ENCODE results near the gene SLC38A1.

Gene SLC38A1

GRCh38 chr12:46265102-46265501 lies 3.7 kb downstream of the SLC38A1 start:
- TF ChIP-seq POU2F2 (IDR thresholded peaks at IDR 0.05; ENCODE audit: low read depth, low read length) (no peak), SPI1 (IDR thresholded peaks at IDR 0.05; ENCODE audit: low read depth, low read length) (no peak), TAF1 (IDR thresholded peaks at IDR 0.05; ENCODE audit: low read depth, low read length) (no peak)
- DNase-seq (ENCODE audit: insufficient read length, low spot score) (no peak), FAIRE-seq (no peak)

- DNase-seq (ENCODE audit: insufficient read length, low spot score), result no peak
- peak; percentile 26 for FAIRE-seq
- TF ChIP-seq POLR2A (IDR thresholded peaks at IDR 0.05; ENCODE audit: low read depth, low read length) (no peak), PAX5 (IDR thresholded peaks at IDR 0.05; ENCODE audit: insufficient read depth, low read length, severe bottlenecking) (no peak), SPI1 (IDR thresholded peaks at IDR 0.05; ENCODE audit: low read depth, low read length) (no peak), TAF1 (IDR thresholded peaks at IDR 0.05; ENCODE audit: low read depth, low read length) (no peak), POU2F2 (IDR thresholded peaks at IDR 0.05; ENCODE audit: low read depth, low read length) (no peak), POLR2AphosphoS5 (IDR thresholded peaks at IDR 0.05; ENCODE audit: low read depth, low read length) (no peak)
Observed at GRCh38 chr12:46264057-46264456, 4.8 kb downstream of the SLC38A1 start.

GRCh38 chr12:46263140-46264016 lies 5.5 kb downstream of the SLC38A1 start:
- TF ChIP-seq POU2F2 (IDR thresholded peaks at IDR 0.05; ENCODE audit: low read depth, low read length) (no peak), POLR2A (IDR thresholded peaks at IDR 0.05; ENCODE audit: low read depth, low read length) (no peak), PAX5 (IDR thresholded peaks at IDR 0.05; ENCODE audit: insufficient read depth, low read length, severe bottlenecking) (no peak), SPI1 (IDR thresholded peaks at IDR 0.05; ENCODE audit: low read depth, low read length) (no peak), TAF1 (IDR thresholded peaks at IDR 0.05; ENCODE audit: low read depth, low read length) (no peak), POLR2AphosphoS5 (IDR thresholded peaks at IDR 0.05; ENCODE audit: low read depth, low read length) (no peak)
- FAIRE-seq, result no peak
- DNase-seq (ENCODE audit: insufficient read length, low spot score), result no peak

GRCh38 chr12:46261646-46262045 lies 7.2 kb downstream of the SLC38A1 start:
- no peak for DNase-seq (ENCODE audit: insufficient read length, low spot score)
- no peak for FAIRE-seq
- no peak for TF ChIP-seq POLR2AphosphoS5 (IDR thresholded peaks at IDR 0.05; ENCODE audit: low read depth, low read length)
- TF ChIP-seq TAF1 (IDR thresholded peaks at IDR 0.05; ENCODE audit: low read depth, low read length), result no peak
- no peak for TF ChIP-seq POU2F2 (IDR thresholded peaks at IDR 0.05; ENCODE audit: low read depth, low read length)
- TF ChIP-seq POLR2A (IDR thresholded peaks at IDR 0.05; ENCODE audit: low read depth, low read length), result no peak
- TF ChIP-seq SPI1 (IDR thresholded peaks at IDR 0.05; ENCODE audit: low read depth, low read length), result no peak

- no peak for FAIRE-seq
- TF ChIP-seq SPI1 (IDR thresholded peaks at IDR 0.05; ENCODE audit: low read depth, low read length), result no peak
- TF ChIP-seq TAF1 (IDR thresholded peaks at IDR 0.05; ENCODE audit: low read depth, low read length), result no peak
- no peak for TF ChIP-seq POLR2A (IDR thresholded peaks at IDR 0.05; ENCODE audit: low read depth, low read length)
- TF ChIP-seq POLR2AphosphoS5 (IDR thresholded peaks at IDR 0.05; ENCODE audit: low read depth, low read length), result no peak
- no peak for TF ChIP-seq POU2F2 (IDR thresholded peaks at IDR 0.05; ENCODE audit: low read depth, low read length)
- TF ChIP-seq PAX5 (IDR thresholded peaks at IDR 0.05; ENCODE audit: insufficient read depth, low read length, severe bottlenecking), result no peak
- no peak for DNase-seq (ENCODE audit: insufficient read length, low spot score)
Observed at GRCh38 chr12:46260913-46261476, 7.8 kb downstream of the SLC38A1 start.

- FAIRE-seq, result no peak
- TF ChIP-seq POLR2AphosphoS5 (IDR thresholded peaks at IDR 0.05; ENCODE audit: low read depth, low read length) (no peak), PAX5 (IDR thresholded peaks at IDR 0.05; ENCODE audit: insufficient read depth, low read length, severe bottlenecking) (no peak), TAF1 (IDR thresholded peaks at IDR 0.05; ENCODE audit: low read depth, low read length) (no peak), SPI1 (IDR thresholded peaks at IDR 0.05; ENCODE audit: low read depth, low read length) (no peak), POU2F2 (IDR thresholded peaks at IDR 0.05; ENCODE audit: low read depth, low read length) (no peak), POLR2A (IDR thresholded peaks at IDR 0.05; ENCODE audit: low read depth, low read length) (no peak)
- no peak for DNase-seq (ENCODE audit: insufficient read length, low spot score)
Observed at GRCh38 chr12:46260124-46260912, 8.5 kb downstream of the SLC38A1 start.

GRCh38 chr12:46259713-46260112 lies 9.1 kb downstream of the SLC38A1 start:
- no peak for DNase-seq (ENCODE audit: insufficient read length, low spot score)
- FAIRE-seq, result no peak
- no peak for TF ChIP-seq POU2F2 (IDR thresholded peaks at IDR 0.05; ENCODE audit: low read depth, low read length)
- TF ChIP-seq SPI1 (IDR thresholded peaks at IDR 0.05; ENCODE audit: low read depth, low read length), result no peak
- no peak for TF ChIP-seq PAX5 (IDR thresholded peaks at IDR 0.05; ENCODE audit: insufficient read depth, low read length, severe bottlenecking)
- TF ChIP-seq POLR2A (IDR thresholded peaks at IDR 0.05; ENCODE audit: low read depth, low read length), result no peak
- no peak for TF ChIP-seq POLR2AphosphoS5 (IDR thresholded peaks at IDR 0.05; ENCODE audit: low read depth, low read length)
- TF ChIP-seq TAF1 (IDR thresholded peaks at IDR 0.05; ENCODE audit: low read depth, low read length), result no peak

- no peak for FAIRE-seq
- no peak for DNase-seq (ENCODE audit: insufficient read length, low spot score)
- TF ChIP-seq PAX5 (IDR thresholded peaks at IDR 0.05; ENCODE audit: insufficient read depth, low read length, severe bottlenecking), result no peak
- TF ChIP-seq POU2F2 (IDR thresholded peaks at IDR 0.05; ENCODE audit: low read depth, low read length), result no peak
- TF ChIP-seq TAF1 (IDR thresholded peaks at IDR 0.05; ENCODE audit: low read depth, low read length), result no peak
- no peak for TF ChIP-seq POLR2AphosphoS5 (IDR thresholded peaks at IDR 0.05; ENCODE audit: low read depth, low read length)
- TF ChIP-seq SPI1 (IDR thresholded peaks at IDR 0.05; ENCODE audit: low read depth, low read length), result no peak
- no peak for TF ChIP-seq POLR2A (IDR thresholded peaks at IDR 0.05; ENCODE audit: low read depth, low read length)
Observed at GRCh38 chr12:46259071-46259470, 9.8 kb downstream of the SLC38A1 start.

- FAIRE-seq, result no peak
- TF ChIP-seq TAF1 (IDR thresholded peaks at IDR 0.05; ENCODE audit: low read depth, low read length), result no peak
- TF ChIP-seq PAX5 (IDR thresholded peaks at IDR 0.05; ENCODE audit: insufficient read depth, low read length, severe bottlenecking), result no peak
- no peak for TF ChIP-seq POLR2AphosphoS5 (IDR thresholded peaks at IDR 0.05; ENCODE audit: low read depth, low read length)
- TF ChIP-seq POU2F2 (IDR thresholded peaks at IDR 0.05; ENCODE audit: low read depth, low read length), result no peak
- no peak for TF ChIP-seq POLR2A (IDR thresholded peaks at IDR 0.05; ENCODE audit: low read depth, low read length)
- TF ChIP-seq SPI1 (IDR thresholded peaks at IDR 0.05; ENCODE audit: low read depth, low read length), result no peak
- no peak for DNase-seq (ENCODE audit: insufficient read length, low spot score)
Observed at GRCh38 chr12:46258129-46258528, 10.7 kb downstream of the SLC38A1 start.
